ENCODE data around the gene TSC22D2.
"Not testable (repeated sequence)": the region's sequence is repeated elsewhere in the genome, so short reads cannot be mapped to it uniquely, and the experiment has no call there.

The TSC22D2 gene

GRCh38 chr3:150490277-150490986 lies 82.3 kb downstream of the TSC22D2 start:
- no peak for DNase-seq

DNA sequence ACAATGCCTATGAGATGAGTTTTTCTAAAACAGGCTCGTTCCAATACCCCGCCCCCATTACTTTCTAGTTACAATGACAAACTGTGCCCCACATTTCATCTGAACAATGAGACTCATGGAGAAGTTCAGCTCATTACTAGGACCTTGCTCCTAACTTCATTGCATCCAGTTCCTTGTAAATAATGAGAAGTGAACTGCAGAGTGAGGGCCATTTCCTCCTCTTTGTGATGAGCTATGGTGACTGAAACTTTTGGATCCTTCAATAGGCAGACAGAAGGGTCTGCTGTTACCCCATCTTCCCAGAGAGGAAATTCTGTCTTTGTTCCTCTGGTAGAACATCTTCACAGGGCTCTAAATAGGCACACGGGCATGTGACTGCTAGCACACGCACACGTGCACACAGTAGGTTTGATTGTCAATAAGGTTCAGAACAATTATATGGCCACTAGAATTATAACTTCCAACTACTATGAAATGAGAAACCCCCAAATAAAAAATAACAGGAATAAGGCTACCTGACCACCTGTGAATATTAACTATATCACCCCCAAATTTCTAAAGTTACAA lies 86.4 kb downstream of the TSC22D2 start:
- no peak for DNase-seq

DNA sequence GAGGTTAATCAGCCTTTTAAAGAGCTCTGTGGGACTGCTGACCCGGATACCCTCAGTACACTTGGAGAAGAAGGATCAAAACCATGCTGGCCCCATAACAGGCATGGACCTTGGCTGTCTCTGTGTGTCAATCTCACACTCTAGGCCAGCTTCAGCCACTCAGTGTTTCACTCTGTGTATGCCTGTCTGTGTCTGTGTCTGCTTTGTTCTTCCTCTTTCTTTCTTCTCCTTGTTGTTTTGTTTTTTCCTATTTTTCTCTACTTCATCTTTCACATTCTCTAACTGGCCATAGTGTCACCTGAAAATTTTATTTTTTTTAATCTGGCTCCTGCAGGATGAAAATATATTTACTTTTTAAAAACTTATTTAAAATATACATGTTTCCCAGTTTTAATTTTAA lies 87.1 kb downstream of the TSC22D2 start:
- DNase-seq = no peak

- peak; percentile 8 for DNase-seq
These were observed 87.6 kb downstream of the TSC22D2 start for GRCh38 chr3:150495563-150496168.

- no peak for DNase-seq
These were observed 89.9 kb downstream of the TSC22D2 start for GRCh38 chr3:150497956-150498355.

DNA sequence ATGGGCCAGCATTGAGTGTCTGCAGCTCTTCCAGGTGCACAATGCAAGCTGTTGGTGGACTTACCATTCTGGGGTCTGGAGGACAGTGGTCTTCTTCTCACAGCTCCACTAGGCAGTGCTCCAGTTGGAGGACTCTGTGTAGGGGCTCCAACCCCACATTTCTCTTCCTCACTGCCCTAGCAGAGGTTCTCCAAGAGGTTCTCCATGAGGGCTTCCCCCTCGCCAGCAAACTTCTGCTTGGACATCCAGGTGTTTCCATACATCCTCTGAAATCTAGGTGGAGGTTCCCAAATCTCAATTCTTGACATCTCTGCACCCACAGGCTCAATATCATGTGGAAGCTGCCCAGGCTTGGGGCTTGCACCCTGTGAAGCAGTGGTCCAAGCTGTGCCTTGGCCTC lies 92.9 kb downstream of the TSC22D2 start:
- DNase-seq = not testable (repeated sequence)

- DNase-seq = no peak
These were observed 95.5 kb downstream of the TSC22D2 start for GRCh38 chr3:150503402-150504099.

DNA sequence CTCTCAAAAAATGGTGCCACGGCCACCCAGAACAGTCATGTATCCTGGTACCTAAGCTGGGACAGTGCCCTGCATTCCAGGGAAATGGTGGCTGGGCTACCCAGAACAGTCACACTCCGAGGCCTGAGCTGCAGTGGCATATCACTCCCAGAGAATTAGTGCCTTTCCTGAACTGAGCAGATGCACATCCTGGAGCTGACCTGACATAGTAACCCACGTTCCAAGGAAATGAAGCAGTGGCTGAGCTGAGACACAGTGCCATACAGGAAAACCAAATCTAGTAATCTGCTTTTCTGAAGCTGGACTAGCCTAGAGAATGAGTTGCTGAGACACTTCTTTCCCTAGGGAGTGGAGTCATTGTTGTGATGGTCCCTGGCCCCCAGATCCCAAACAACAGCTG lies 96.4 kb downstream of the TSC22D2 start:
- no peak for DNase-seq

- DNase-seq = no peak
These were observed 100.3 kb downstream of the TSC22D2 start for GRCh38 chr3:150508401-150508800.

GRCh38 chr3:150509780-150510179 lies 101.7 kb downstream of the TSC22D2 start:
- no peak for DNase-seq

DNA sequence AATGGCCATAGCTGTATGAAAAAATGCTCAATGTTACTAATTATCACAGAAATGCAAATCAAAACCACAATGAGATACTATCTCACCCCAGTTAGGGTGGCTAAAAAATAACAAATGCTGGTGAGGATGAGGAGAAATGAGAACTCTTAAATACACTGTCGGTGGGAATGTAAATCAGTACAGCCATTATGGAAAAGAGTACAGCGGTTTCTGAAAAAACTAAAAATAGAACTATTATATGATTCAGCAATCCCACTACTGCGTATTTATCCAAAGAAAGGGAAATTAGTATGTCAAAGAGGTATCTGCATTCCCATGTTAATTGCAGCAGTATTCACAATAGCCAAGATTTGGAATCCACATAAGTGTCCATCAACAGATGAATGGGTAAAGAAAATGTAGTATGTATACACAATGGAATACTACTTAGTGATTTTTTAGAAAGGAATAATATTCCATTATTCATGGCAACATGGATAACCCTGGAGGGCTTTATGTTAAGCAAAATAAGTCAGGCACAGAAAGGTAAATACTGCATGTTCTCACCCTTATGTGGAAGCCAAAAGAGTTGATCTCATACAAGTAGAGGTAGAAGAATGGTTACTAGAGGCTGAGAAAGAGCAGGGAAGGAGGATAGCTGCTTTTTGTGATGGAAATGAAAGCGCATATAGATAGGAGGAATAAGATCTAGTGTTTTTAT lies 103.2 kb downstream of the TSC22D2 start:
- DNase-seq = no peak

DNA sequence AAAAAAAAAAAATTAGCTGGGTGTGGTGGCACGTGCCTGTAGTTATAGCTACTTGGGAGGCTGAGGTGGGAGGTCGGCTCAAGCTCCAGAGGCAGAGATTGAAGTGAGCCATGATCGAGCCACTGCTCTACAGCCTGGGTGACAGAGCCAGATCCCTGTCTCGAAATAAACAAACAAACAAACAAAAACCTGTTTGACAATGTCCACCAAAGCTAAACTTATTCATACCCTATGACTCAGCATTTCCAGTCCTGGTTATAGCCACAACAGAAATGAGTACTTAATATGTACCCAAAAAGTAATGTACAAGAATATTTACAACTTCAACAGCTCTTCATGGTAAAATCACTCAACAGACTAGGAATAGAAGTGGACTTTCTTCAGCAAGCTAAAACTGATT lies 107.1 kb downstream of the TSC22D2 start:
- DNase-seq = no peak

Data from NCI-H2081 treated with DMSO at 0.1 percent for 48 hours (cell line).